ENCODE data around the gene RPS6KB1. TPM values are rescaled to one million over a fixed set of nuclear protein-coding genes. Genes with fewer than 3 reads are reported as not detected.
A peak's percentile ranks its signal among the peaks of the same experiment; 100 is the strongest.

RPS6KB1 gene
- total and polyA plus RNA-seq, 2 donors (not counting 1 experiment from before 2014, with no cell fraction given), result 15.6 to 69.7 TPM

- no peaks in the 10 kb centered on the region for H3K27me3 Mint-ChIP-seq
- H3K27ac Mint-ChIP-seq, result peak overlapping the region; percentile 32
- Histone ChIP-seq H3K4me2 (replicated peaks; ENCODE audit: low read depth, low read length, poor library complexity, severe bottlenecking) (no peak overlapping the region), H4K20me1 (ENCODE audit: control insufficient read depth, insufficient read depth, low read length, poor library complexity, severe bottlenecking) (peaks cover 65% of the 10 kb centered on the region), H3K79me2 (ENCODE audit: control insufficient read depth, insufficient read depth, low read length) (peaks cover 98% of the 10 kb centered on the region), H3K4me3 (ENCODE audit: control extremely low read depth in 1 of 5, extremely low read depth in 1 of 5, insufficient read depth in 1 of 5, low read depth in 2 of 5, low read length in 4 of 5) (no peak overlapping the region), H3K36me3 (replicated peaks in 1 of 2; ENCODE audit: control extremely low read depth in 1 of 2, control insufficient read depth in 1 of 2, extremely low read depth in 1 of 2, insufficient read depth in 2 of 2, low read length in 1 of 2) (peaks cover 4 to 11% of the 10 kb centered on the region in 2 experiments), H3K27me3 (replicated peaks in 1 of 4; ENCODE audit: control extremely low read depth in 1 of 4, control insufficient read depth in 3 of 4, insufficient read depth in 4 of 4, low read length in 3 of 4) (no peaks in the 10 kb centered on the region), H3K27ac (ENCODE audit: low read length in 2 of 2) (no peak overlapping the region), H3K9me3 (ENCODE audit: control extremely low read depth in 1 of 3, control insufficient read depth in 2 of 3, insufficient read depth in 1 of 3, low read length in 2 of 3) (no peaks in the 10 kb centered on the region), H2AFZ (ENCODE audit: insufficient read depth, low read depth, low read length, poor library complexity, severe bottlenecking) (no peak overlapping the region), H3K4me1 (ENCODE audit: control insufficient read depth in 2 of 2, insufficient read depth in 2 of 2, low read length in 2 of 2) (no peaks in the 10 kb centered on the region), H3K9ac (ENCODE audit: low read length) (no peak overlapping the region)
- ChIA-PET CTCF (interaction anchor here (2.6 kb wide), 1 partner anchor 11 kb away, joined by 7 read pairs; no protein-coding TSS in a partner anchor), POLR2A (no interaction called here)
- H3K4me3 Mint-ChIP-seq, result no peak overlapping the region
- intact Hi-C loops (cut with micrococcal nuclease), result no loop called here
- no peaks in the 10 kb centered on the region for H3K9me3 Mint-ChIP-seq (ENCODE audit: insufficient read depth)
- ATAC-seq (ENCODE audit: low read depth) (no peak), DNase-seq (no peak)
- no CpG with 5 or more reads among the region's 2 CpGs for WGBS (ENCODE audit: insufficient coverage)
- TF ChIP-seq CTCF (IDR thresholded peaks at IDR 0.05), result no peak
- TF ChIP-seq EZH2 (IDR thresholded peaks at IDR 0.05; ENCODE audit: borderline replicate concordance, insufficient read depth, low read depth, low read length, poor library complexity, severe bottlenecking), result no peak
- H3K4me1 Mint-ChIP-seq, result peaks cover 24% of the 10 kb centered on the region
Measured at GRCh38 chr17:59903455-59903854, 10.5 kb downstream of the RPS6KB1 start.

GRCh38 chr17:59907467-59907866 lies 14.5 kb downstream of the RPS6KB1 start:
- TF ChIP-seq CTCF (IDR thresholded peaks at IDR 0.05) (no peak), EZH2 (IDR thresholded peaks at IDR 0.05; ENCODE audit: borderline replicate concordance, insufficient read depth, low read depth, low read length, poor library complexity, severe bottlenecking) (no peak)
- Mint-ChIP-seq H3K27ac (no peak overlapping the region), H3K4me3 (no peak overlapping the region), H3K4me1 (peaks cover 13% of the 10 kb centered on the region), H3K9me3 (ENCODE audit: insufficient read depth) (no peaks in the 10 kb centered on the region), H3K27me3 (no peaks in the 10 kb centered on the region)
- peaks cover 33% of the 10 kb centered on the region for H4K20me1 ChIP-seq (ENCODE audit: control insufficient read depth, insufficient read depth, low read length, poor library complexity, severe bottlenecking)
- ChIA-PET CTCF (no interaction called here), POLR2A (no interaction called here)
- no peaks in the 10 kb centered on the region for H3K4me1 ChIP-seq (ENCODE audit: control insufficient read depth in 2 of 2, insufficient read depth in 2 of 2, low read length in 2 of 2)
- ATAC-seq (ENCODE audit: low read depth) (no peak), DNase-seq (no peak)
- H3K27ac ChIP-seq (ENCODE audit: low read length in 2 of 2), result no peak overlapping the region
- intact Hi-C loops (cut with micrococcal nuclease), result no loop called here
- H3K4me3 ChIP-seq (ENCODE audit: control extremely low read depth in 1 of 5, extremely low read depth in 1 of 5, insufficient read depth in 1 of 5, low read depth in 2 of 5, low read length in 4 of 5), result no peak overlapping the region
- no CpG with 5 or more reads among the region's 3 CpGs for WGBS (ENCODE audit: insufficient coverage)
- peaks cover 84% of the 10 kb centered on the region for H3K79me2 ChIP-seq (ENCODE audit: control insufficient read depth, insufficient read depth, low read length)
- no peak overlapping the region for H3K9ac ChIP-seq (ENCODE audit: low read length)
- H3K4me2 ChIP-seq (replicated peaks; ENCODE audit: low read depth, low read length, poor library complexity, severe bottlenecking), result no peak overlapping the region
- no peak overlapping the region for H2AFZ ChIP-seq (ENCODE audit: insufficient read depth, low read depth, low read length, poor library complexity, severe bottlenecking)
- H3K9me3 ChIP-seq (ENCODE audit: control extremely low read depth in 1 of 3, control insufficient read depth in 2 of 3, insufficient read depth in 1 of 3, low read length in 2 of 3), result no peaks in the 10 kb centered on the region
- no peaks in the 10 kb centered on the region for H3K27me3 ChIP-seq (replicated peaks in 1 of 4; ENCODE audit: control extremely low read depth in 1 of 4, control insufficient read depth in 3 of 4, insufficient read depth in 4 of 4, low read length in 3 of 4)
- peaks cover 0 to 22% of the 10 kb centered on the region in 2 experiments for H3K36me3 ChIP-seq (replicated peaks in 1 of 2; ENCODE audit: control extremely low read depth in 1 of 2, control insufficient read depth in 1 of 2, extremely low read depth in 1 of 2, insufficient read depth in 2 of 2, low read length in 1 of 2)

Data from B cell (primary cell).